Measurements from ENCODE around the gene OR51B5. TPM values are rescaled to one million over a fixed set of nuclear protein-coding genes. Genes with fewer than 3 reads are reported as not detected.
"Not testable (repeated sequence)": the region's sequence is repeated elsewhere in the genome, so short reads cannot be mapped to it uniquely, and the experiment has no call there.

The OR51B5 gene
- total RNA-seq, 6 experiments from 2014 or later = 0.17 to 0.42 (median 0.28) TPM; not detected in 3

DNA sequence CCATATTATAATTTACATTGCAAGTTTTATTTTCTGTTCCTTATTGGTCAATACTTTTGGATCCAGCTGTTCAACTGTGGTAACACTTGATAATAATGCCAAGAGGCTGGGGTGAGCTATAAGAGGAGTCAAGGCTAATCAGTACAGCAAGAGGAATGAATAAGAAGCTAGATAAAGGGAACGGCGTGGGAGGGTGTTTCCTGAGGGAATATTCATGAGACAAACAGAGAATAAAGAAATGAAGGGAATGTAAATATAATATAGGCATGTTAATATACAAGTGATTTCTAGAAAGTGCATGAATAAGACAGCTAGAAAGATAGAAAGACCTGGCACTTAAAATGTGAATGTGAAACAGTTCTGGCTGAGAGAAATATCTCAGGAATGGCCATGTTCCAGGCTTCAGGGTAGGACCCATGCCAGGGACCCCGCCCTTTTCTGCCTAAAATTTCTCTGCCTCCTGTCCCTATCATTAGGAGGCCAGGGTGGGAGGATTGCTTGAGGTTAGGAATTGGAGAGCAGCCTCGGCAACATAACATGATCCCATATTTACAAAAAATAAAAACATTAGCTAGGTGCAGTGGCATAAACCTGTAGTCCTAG lies 45.5 kb downstream of the OR51B5 start:
- no peak for TF ChIP-seq POLR2A (IDR thresholded peaks at IDR 0.05)
- TF ChIP-seq, protein P1, sequence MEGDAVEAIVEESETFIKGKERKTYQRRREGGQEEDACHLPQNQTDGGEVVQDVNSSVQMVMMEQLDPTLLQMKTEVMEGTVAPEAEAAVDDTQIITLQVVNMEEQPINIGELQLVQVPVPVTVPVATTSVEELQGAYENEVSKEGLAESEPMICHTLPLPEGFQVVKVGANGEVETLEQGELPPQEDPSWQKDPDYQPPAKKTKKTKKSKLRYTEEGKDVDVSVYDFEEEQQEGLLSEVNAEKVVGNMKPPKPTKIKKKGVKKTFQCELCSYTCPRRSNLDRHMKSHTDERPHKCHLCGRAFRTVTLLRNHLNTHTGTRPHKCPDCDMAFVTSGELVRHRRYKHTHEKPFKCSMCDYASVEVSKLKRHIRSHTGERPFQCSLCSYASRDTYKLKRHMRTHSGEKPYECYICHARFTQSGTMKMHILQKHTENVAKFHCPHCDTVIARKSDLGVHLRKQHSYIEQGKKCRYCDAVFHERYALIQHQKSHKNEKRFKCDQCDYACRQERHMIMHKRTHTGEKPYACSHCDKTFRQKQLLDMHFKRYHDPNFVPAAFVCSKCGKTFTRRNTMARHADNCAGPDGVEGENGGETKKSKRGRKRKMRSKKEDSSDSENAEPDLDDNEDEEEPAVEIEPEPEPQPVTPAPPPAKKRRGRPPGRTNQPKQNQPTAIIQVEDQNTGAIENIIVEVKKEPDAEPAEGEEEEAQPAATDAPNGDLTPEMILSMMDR (IDR thresholded peaks at IDR 0.05) = no peak
- H3K4me3 ChIP-seq = no peak overlapping the region
- ATAC-seq = no peak

DNA sequence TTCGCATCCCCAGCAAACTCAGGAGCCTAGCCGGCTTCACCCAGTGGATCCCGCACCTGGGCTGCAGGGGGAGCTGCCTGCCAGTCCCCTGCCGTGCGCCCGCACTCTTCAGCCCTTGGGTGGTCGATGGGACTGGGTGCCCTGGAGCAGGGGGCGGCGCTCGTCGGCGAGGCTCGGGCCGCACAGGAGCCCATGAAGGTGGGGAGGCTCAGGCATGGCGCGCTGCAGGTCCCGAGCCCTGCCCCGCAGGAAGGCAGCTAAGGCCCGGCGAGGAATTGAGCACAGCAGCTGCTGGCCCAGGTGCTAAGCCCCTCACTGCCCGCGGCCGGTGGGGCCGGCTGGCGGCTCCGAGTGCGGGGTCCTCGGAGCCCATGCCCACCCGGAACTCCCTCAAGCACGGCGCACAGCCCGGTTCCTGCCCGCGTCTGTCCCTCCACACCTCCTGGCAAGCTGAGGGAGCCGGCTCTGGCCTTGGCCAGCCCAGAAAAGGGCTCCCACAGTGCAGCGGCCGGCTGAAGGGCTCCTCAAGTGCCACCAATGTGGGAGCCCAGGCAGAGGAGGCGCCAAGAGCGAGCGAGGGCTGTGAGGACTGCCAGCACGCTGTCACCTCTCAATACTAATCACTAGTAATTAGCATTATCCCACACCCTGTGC lies 48.9 kb downstream of the OR51B5 start:
- H3K27ac ChIP-seq; H3K4me1 ChIP-seq; H3K27me3 ChIP-seq; ATAC-seq; H3K9me3 ChIP-seq; H3K4me3 ChIP-seq; H3K36me3 ChIP-seq; intact Hi-C loops (cut with DNase I): not testable (repeated sequence)
- peak in 1 of 3 donors; percentile 53 for DNase-seq
- WGBS (ENCODE audit: insufficient coverage, low coverage, low lambda C conversion rate, missing lambda C conversion rate) = 73% methylated on average over 4 of the region's 41 CpGs

More for the DNA sequence above, 45.5 kb downstream of the OR51B5 start:
- Histone ChIP-seq H3K36me3 (no peaks in the 10 kb centered on the region), H3K27ac (no peak overlapping the region), H3K27me3 (no peaks in the 10 kb centered on the region), H3K9me3 (no peaks in the 10 kb centered on the region), H3K4me1 (no peaks in the 10 kb centered on the region)
- DNase-seq = no peak
- intact Hi-C loops (cut with DNase I) = no loop called here
- WGBS (ENCODE audit: insufficient coverage, low coverage, low lambda C conversion rate, missing lambda C conversion rate) = 46% methylated on average over 4 of the region's 4 CpGs

DNA sequence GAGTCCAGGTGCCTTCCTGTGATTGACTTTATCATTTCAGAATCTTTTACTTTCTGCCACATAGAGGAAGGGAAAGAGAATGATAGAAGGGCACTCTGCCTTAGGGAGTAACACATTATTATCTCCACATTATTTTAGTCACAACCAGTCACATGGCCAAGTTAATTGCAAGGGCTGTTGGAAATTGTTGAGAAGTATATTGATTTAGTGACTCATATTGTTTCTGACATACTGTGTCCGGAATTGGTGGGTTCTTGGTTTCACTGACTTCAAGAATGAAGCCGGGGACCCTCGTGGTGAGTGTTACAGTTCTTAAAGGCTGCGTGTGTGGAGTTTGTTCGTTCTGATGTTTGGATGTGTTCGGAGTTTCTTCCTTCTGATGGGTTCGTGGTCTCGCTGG lies 50.3 kb downstream of the OR51B5 start:
- intact Hi-C loops (cut with DNase I) = no loop called here
- no peak overlapping the region for H3K27ac ChIP-seq
- no peak for DNase-seq
- no peak for ATAC-seq
- H3K36me3 ChIP-seq = no peaks in the 10 kb centered on the region
- H3K9me3 ChIP-seq = no peaks in the 10 kb centered on the region
- no peaks in the 10 kb centered on the region for H3K27me3 ChIP-seq
- H3K4me1 ChIP-seq = no peaks in the 10 kb centered on the region
- no peak overlapping the region for H3K4me3 ChIP-seq
- WGBS (ENCODE audit: insufficient coverage, low coverage, low lambda C conversion rate, missing lambda C conversion rate) = 74% methylated on average over 8 of the region's 8 CpGs
- TF ChIP-seq POLR2A (IDR thresholded peaks at IDR 0.05) = no peak
- TF ChIP-seq, protein P1 (IDR thresholded peaks at IDR 0.05) = no peak

Small RNA genes within 50 kb of the gene (small RNA-seq; reads per million reads assigned to genes)
- gene AC104389.3 = 0 reads per million in 2 experiments

Other genes with a start within 250 kb of the OR51B5 start
- not detected for gene OR52A5, start 205.2 kb downstream of the OR51B5 start, total RNA-seq
- gene OR52A1, start 188.8 kb downstream of the OR51B5 start, total RNA-seq = under 1 TPM in 1 of 6 experiments, not detected in 5; 0.04 TPM
- not detected for gene OR51V1, start 142.8 kb downstream of the OR51B5 start, total RNA-seq
- 1,000 to 10,000 TPM in 1 of 6 experiments, 100 to 1,000 TPM in 2, 10 to 100 TPM in 3; 25.1 to 1,416 (median 146) TPM for gene HBB, start 116.5 kb downstream of the OR51B5 start, total RNA-seq
- 10 to 100 TPM in 1 of 6 experiments, 1 to 10 TPM in 2, not detected in 3; 4.1 to 29.5 (median 9.7) TPM for gene HBD, start 109.0 kb downstream of the OR51B5 start, total RNA-seq
- gene HBG1, start 93.7 kb downstream of the OR51B5 start, total RNA-seq = not detected
- not detected for gene HBG2, start 88.7 kb downstream of the OR51B5 start, total RNA-seq
- gene HBE1, start 73.6 kb downstream of the OR51B5 start, total RNA-seq = not detected
- gene OR51B4, start 41.6 kb downstream of the OR51B5 start, total RNA-seq = not detected
- gene OR51B2, start 19.2 kb downstream of the OR51B5 start, total RNA-seq = not detected
- gene OR51B6, start 8.0 kb upstream of the OR51B5 start, total RNA-seq = not detected
- not detected for gene OR51M1, start 40.3 kb upstream of the OR51B5 start, total RNA-seq
- gene OR51Q1, start 78.6 kb upstream of the OR51B5 start, total RNA-seq = not detected
- not detected for gene OR51I1, start 98.0 kb upstream of the OR51B5 start, total RNA-seq
- not detected for gene OR51I2, start 105.8 kb upstream of the OR51B5 start, total RNA-seq
- gene OR52D1, start 145.2 kb upstream of the OR51B5 start, total RNA-seq = not detected
- under 1 TPM in 1 of 6 experiments, not detected in 5; 0.12 TPM for gene UBQLN3, start 166.4 kb upstream of the OR51B5 start, total RNA-seq
- under 1 TPM in 4 of 6 experiments, not detected in 2; 0.11 to 0.32 (median 0.21) TPM for gene UBQLNL, start 173.2 kb upstream of the OR51B5 start, total RNA-seq
- gene OR52H1, start 205.0 kb upstream of the OR51B5 start, total RNA-seq = under 1 TPM in 1 of 6 experiments, not detected in 5; 0.49 TPM
- gene OR52B6, start 237.4 kb upstream of the OR51B5 start, total RNA-seq = not detected

Data from right lobe of liver (tissue), 6 donors.